GM18502 (cell line): ENCODE data around the gene LRGUK.

Source experiments
- ATAC-seq: cut with Tn5 transposase; IDR thresholded peaks from one replicate; pipeline ENCODE4 v1.9.1; 2021; ENCODE audit warnings: mild to moderate bottlenecking; ENCODE audit not compliant: unreplicated experiment, poor library complexity

Gene LRGUK

GRCh38 chr7:134182078-134182477 lies 54.9 kb downstream of the LRGUK start:
- ATAC-seq, result no peak

GRCh38 chr7:134184767-134185166 lies 57.6 kb downstream of the LRGUK start:
- ATAC-seq, result no peak

GRCh38 chr7:134186027-134186426 lies 58.9 kb downstream of the LRGUK start:
- no peak for ATAC-seq

- ATAC-seq, result no peak
Observed at GRCh38 chr7:134186801-134187200, 59.7 kb downstream of the LRGUK start.

GRCh38 chr7:134187893-134188292 lies 60.8 kb downstream of the LRGUK start:
- ATAC-seq, result no peak

GRCh38 chr7:134188311-134188710 lies 61.2 kb downstream of the LRGUK start:
- no peak for ATAC-seq

- ATAC-seq, result no peak
Observed at GRCh38 chr7:134189559-134189958, 62.4 kb downstream of the LRGUK start.

- ATAC-seq, result no peak
Observed at GRCh38 chr7:134191876-134192275, 64.7 kb downstream of the LRGUK start.

- no peak for ATAC-seq
Observed at GRCh38 chr7:134193240-134193639, 66.1 kb downstream of the LRGUK start.

- ATAC-seq, result no peak
Observed at GRCh38 chr7:134195252-134195651, 68.1 kb downstream of the LRGUK start.

- ATAC-seq, result no peak
Observed at GRCh38 chr7:134196439-134196838, 69.3 kb downstream of the LRGUK start.

- no peak for ATAC-seq
Observed at GRCh38 chr7:134197345-134197744, 70.2 kb downstream of the LRGUK start.

GRCh38 chr7:134200970-134201369 lies 73.8 kb downstream of the LRGUK start:
- ATAC-seq, result no peak

GRCh38 chr7:134201569-134202261 lies 74.6 kb downstream of the LRGUK start:
- ATAC-seq, result no peak

GRCh38 chr7:134203186-134203889 lies 76.2 kb downstream of the LRGUK start:
- ATAC-seq, result no peak

GRCh38 chr7:134209322-134210015 lies 82.3 kb downstream of the LRGUK start:
- no peak for ATAC-seq

- no peak for ATAC-seq
Observed at GRCh38 chr7:134210227-134210626, 83.1 kb downstream of the LRGUK start.

GRCh38 chr7:134210976-134211663 lies 84.0 kb downstream of the LRGUK start:
- no peak for ATAC-seq

GRCh38 chr7:134211817-134212216 lies 84.7 kb downstream of the LRGUK start:
- no peak for ATAC-seq

- no peak for ATAC-seq
Observed at GRCh38 chr7:134212576-134213546, 85.7 kb downstream of the LRGUK start.
